Measurements from ENCODE around the gene DRGX. TPM values are rescaled to one million over a fixed set of nuclear protein-coding genes. Genes with fewer than 3 reads are reported as not detected.

Gene DRGX
- total and polyA plus RNA-seq, 9 donors, result not detected

GRCh38 chr10:49350846-49351532 lies 44.9 kb downstream of the DRGX start:
- H3K27ac ChIP-seq, result no peak overlapping the region
- no peaks in the 10 kb centered on the region for H3K36me3 ChIP-seq
- 63 to 75% (median 72%) methylated on average over 4 of the region's 4 CpGs for WGBS, 3 donors
- peaks cover 0 to 4% of the 10 kb centered on the region in 2 donors for H3K9me3 ChIP-seq
- no peaks in the 10 kb centered on the region for H3K4me1 ChIP-seq (ENCODE audit: insufficient read depth)
- no peak for DNase-seq
- no peak overlapping the region for H3K4me3 ChIP-seq
- no peak for TF ChIP-seq POLR2A (IDR thresholded peaks at IDR 0.05)
- no peak for TF ChIP-seq EP300 (IDR thresholded peaks at IDR 0.05)
- TF ChIP-seq CTCF (IDR thresholded peaks at IDR 0.05), result no peak
- no peaks in the 10 kb centered on the region for H3K27me3 ChIP-seq
- intact Hi-C loops (cut with DNase I), result no loop called here

- Histone ChIP-seq H3K4me3 (no peak overlapping the region), H3K36me3 (no peaks in the 10 kb centered on the region), H3K27ac (no peak overlapping the region), H3K9me3 (peaks cover 0 to 4% of the 10 kb centered on the region in 2 donors), H3K27me3 (no peaks in the 10 kb centered on the region), H3K4me1 (ENCODE audit: insufficient read depth) (no peaks in the 10 kb centered on the region)
- no peak for DNase-seq
- no peak for TF ChIP-seq EP300 (IDR thresholded peaks at IDR 0.05)
- TF ChIP-seq CTCF (IDR thresholded peaks at IDR 0.05), result no peak
- TF ChIP-seq POLR2A (IDR thresholded peaks at IDR 0.05), result no peak
- intact Hi-C loops (cut with DNase I), result no loop called here
Measured at GRCh38 chr10:49350138-49350537, 45.8 kb downstream of the DRGX start.

DNA sequence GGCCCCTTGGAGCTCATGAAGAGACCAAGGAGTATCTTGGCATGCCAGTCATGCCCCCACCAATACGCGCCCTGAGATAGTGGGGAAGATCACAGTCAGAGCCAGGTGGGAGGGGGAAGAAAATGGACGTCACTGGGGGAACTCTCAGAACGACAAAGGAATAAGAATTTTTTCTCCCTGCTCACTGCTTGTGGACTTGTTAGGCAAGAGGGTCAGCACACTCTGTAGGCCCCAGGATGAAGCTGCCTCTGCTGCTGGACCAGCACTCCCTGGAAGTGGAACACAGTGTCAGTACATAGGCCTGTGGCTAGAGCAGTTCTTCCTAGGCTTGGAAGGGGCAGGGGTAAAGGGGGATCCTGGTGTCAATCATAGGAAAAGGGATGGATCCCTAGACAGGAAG lies 46.5 kb downstream of the DRGX start:
- peaks cover 0 to 4% of the 10 kb centered on the region in 2 donors for H3K9me3 ChIP-seq
- H3K27ac ChIP-seq, result no peak overlapping the region
- H3K27me3 ChIP-seq, result no peaks in the 10 kb centered on the region
- H3K36me3 ChIP-seq, result no peaks in the 10 kb centered on the region
- 85 to 94% (median 91%) methylated on average over 4 of the region's 4 CpGs for WGBS, 3 donors
- TF ChIP-seq POLR2A (IDR thresholded peaks at IDR 0.05), result no peak
- no peak for TF ChIP-seq CTCF (IDR thresholded peaks at IDR 0.05)
- TF ChIP-seq EP300 (IDR thresholded peaks at IDR 0.05), result no peak
- H3K4me1 ChIP-seq (ENCODE audit: insufficient read depth), result no peaks in the 10 kb centered on the region
- DNase-seq, result no peak
- H3K4me3 ChIP-seq, result no peak overlapping the region
- intact Hi-C loops (cut with DNase I), result no loop called here

DNA sequence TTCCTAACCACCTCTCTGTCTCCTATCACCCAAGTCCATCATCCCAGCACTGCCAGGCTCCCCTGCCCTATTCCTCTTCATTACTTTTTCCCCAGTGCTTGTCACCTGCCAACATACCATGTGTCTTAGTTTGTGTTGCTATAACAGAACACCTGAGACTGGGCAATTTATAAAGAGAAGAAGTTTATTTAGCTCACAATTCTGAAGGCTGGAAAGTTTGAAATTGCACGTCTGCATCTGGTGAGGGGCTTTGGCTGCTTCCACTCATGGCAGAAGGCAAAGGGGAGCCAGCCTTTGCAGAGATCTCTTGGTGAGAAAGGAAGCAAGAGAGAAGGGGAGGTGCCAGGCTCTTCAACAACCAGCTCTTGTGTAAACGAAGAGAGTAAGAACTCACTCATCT lies 47.3 kb downstream of the DRGX start:
- TF ChIP-seq POLR2A (IDR thresholded peaks at IDR 0.05) (no peak), EP300 (IDR thresholded peaks at IDR 0.05) (no peak), CTCF (IDR thresholded peaks at IDR 0.05) (no peak)
- peaks cover 0 to 4% of the 10 kb centered on the region in 2 donors for H3K9me3 ChIP-seq
- 54 to 56% (median 54%) methylated on average over 2 of the region's 2 CpGs for WGBS, 3 donors
- H3K4me3 ChIP-seq, result no peak overlapping the region
- DNase-seq, result no peak
- no peaks in the 10 kb centered on the region for H3K27me3 ChIP-seq
- intact Hi-C loops (cut with DNase I), result no loop called here
- H3K36me3 ChIP-seq, result no peaks in the 10 kb centered on the region
- no peaks in the 10 kb centered on the region for H3K4me1 ChIP-seq (ENCODE audit: insufficient read depth)
- no peak overlapping the region for H3K27ac ChIP-seq
